GM18520 (cell line): ENCODE data around the gene SMIM13.
"Not testable (repeated sequence)": the region's sequence is repeated elsewhere in the genome, so short reads cannot be mapped to it uniquely, and the experiment has no call there.

Experiments used
- ATAC-seq: cut with Tn5 transposase; IDR thresholded peaks from one replicate; pipeline ENCODE4 v1.9.1; 2021; ENCODE audit not compliant: unreplicated experiment

The SMIM13 gene

DNA sequence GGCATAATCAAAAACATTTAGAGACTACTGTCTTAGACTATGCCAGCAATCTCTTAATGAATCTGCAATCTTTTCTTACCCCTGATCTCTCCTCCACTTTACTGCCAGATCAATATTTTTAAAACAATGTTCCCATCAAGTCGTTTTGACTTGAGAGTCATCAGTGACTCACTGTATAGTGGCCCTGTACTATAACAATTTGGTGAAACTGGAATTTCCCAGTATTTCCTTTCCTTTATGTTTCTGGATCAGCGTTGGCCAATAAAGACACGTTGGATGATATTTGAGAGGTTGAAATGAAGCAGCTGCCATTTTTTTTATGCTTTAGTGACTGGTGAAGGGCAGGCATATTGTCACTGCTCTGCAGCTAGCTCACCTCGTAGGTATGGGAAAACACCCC, 10.1 kb upstream of the SMIM13 start:
- no peak for ATAC-seq

DNA sequence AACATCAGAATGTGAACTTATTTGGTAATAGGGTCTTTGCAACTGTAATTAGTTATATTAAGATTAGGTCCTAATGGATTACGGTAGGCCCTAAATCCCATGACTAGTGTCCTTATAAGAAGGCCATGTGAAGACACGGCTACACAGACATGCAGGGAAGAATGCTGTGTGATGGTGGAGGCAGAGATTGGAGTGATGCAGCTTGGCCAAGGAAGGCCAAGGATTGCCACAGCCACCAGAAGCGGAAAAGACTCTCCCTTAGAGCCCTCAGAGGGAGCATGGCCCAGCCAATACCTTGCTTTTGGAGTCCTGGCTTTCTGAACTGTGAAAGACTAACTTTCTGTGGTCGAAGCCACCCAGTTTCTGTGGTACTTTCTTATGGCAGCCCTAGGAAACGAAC, 9.7 kb upstream of the SMIM13 start:
- ATAC-seq = no peak

DNA sequence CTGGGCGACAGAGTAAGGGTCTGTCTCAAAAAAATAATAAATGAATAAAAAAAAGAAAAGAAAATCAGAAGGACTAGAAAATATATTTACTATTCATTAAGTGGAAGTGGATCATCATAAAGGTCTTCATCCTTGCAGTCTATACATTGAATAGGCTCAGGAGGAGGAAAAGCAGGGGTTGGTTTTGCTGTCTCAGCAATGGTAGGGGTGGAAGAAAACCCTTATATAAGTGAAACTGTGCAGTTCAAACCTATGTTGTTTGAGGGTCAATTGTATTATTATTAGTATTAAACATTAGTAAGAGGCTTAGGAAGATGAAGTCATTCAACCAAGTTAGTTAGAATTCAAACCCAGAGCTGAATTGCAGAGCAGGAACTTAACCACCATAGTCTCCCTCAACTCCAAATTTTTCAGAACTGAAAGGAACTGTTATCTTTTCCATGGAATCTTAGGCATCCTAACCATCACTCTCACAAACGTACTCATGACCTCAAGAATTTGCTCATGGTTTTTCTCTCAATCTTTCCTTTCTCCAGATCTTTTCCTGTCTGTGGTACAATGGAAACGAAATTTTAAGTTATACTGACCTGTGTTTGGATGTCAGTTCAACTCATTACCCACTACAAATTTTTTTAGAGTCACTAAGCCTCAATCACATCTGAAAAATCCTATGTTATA, 7.7 kb upstream of the SMIM13 start:
- no peak for ATAC-seq

DNA sequence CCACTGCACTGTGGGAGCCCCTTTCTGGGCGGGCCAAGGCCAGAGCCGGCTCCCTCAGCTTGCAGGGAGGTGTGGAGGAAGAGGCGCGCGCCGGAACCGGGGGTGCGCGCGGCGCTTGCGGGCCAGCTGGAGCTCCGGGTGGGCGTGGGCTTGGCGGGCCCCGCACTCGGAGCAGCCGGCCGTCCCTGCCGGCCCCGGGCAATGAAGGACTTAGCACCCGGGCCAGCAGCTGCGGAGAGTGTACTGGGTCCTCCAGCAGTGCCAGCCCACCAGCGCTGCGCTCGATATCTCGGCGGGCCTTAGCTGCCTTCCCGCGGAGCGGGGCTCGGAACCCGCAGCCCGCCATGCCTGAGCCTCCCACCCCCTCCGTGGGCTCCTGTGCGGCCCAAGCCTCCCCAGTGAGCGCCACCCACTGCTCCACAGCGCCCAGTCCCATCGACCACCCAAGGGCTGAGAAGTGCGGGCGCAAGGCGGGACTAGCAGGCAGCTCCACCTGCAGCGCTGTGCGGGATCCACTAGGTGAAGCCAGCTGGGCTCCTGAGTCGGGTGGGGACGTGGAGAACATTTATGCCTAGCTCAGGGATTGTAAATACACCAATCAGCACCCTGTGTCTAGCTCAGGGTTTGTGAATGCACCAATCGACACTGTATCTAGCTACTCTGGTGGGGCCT, 6.4 kb upstream of the SMIM13 start:
- not testable (repeated sequence) for ATAC-seq

DNA sequence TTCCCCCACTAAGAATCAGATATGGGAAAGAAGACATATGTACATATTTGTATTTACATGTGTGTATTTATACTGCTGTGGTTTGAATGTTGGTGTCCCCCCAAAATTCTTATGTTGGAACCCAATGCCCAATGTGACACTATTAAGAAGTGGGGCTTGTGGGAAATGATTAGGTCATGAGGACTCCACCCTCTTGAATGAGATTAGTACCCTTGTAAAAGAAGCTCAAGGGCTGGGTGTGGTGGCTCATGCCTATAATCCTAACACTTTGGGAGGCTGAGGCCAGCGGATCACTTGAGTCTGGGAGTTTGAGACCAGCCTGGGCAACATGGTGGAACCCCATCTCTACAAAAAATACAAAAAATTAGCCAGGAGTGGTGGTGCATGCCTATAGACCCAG, 3.9 kb upstream of the SMIM13 start:
- ATAC-seq = no peak

DNA sequence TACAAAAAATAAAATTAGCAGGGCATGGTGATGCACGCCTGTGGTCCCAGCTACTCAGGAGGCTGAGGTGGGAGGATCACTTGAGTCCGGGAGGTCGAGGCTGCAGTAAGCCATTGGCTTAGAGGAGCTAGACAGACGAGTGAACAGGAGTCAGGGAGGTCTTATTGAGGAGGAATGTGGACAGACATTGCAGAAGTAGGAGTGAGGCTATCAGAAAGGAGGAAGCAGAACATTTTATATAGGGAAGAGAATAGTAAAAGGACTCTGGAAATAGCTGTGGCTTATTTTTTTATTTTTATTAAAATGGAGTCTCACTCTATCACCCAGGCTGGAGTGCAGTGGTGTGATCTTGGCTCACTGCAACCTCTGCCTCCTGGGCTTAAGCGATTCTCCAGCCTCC, 2.5 kb upstream of the SMIM13 start:
- not testable (repeated sequence) for ATAC-seq

DNA sequence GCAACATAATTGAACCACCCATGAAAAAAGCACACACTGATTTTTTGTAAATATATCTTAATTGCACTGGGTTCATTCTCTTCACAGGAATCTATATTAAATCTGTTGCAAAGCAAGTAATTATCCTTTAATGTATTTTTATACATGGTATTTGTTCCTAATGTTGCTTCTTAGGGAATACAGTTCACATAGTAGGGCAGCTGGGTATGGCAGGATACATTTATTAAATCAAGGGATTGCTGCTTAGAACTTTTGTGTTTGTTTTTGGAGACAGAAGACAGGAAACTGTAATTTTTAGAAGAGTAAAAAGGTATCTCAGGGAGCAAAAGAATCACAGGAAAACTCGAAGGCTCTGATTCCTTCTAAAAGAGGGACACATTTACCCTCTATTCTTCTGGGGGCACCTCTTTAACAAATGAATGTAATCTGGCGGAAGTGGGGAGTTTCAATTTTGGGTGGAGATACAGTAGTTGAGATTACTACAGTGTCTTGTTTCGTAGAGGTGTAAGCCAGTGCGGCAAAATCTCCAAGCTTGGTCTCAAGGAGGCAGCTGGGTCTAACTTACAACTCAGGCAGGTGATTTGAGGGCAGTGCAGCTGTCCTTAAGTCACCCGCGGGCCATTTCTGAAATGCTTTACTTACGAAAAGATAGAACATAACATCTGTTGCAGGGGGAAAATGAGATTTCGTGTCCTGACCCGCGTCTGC, 812 bp upstream of the SMIM13 start:
- peak; percentile 18 for ATAC-seq

DNA sequence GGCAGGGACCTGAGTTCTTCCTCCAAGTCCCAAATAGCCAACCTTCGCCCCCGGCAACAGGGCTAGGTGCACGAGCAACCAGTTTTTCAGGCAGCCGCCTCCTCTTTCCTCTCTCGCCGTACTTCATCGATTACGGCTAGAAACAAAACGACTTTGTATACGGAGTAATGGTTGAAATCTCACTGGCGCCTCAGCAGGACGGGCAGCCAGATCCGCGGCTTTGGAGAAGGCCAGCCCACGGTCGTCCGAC, 333 bp upstream of the SMIM13 start:
- no peak for ATAC-seq

DNA sequence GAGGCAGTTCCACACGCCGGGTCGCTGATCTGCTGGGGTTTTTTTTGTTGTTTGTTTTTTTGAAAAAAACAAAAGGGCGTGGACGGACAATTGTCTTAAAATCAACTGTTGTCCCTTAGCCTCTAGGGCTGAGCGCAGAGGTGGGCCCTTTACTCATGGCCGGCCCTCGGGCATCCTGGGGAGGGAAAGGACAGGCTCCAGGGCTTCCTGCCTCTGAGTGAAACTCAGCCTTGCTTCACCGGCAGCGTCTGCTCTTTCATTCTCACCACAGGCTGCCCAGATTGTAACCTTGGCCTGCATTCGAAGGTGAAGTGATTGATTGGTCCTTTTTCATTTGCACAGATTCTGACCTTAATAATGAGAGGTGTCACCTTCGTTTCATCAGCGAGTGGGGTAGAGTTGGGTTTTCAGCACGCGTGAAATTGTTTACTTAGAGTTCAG, 797 bp downstream of the SMIM13 start:
- peak; percentile 12 for ATAC-seq

DNA sequence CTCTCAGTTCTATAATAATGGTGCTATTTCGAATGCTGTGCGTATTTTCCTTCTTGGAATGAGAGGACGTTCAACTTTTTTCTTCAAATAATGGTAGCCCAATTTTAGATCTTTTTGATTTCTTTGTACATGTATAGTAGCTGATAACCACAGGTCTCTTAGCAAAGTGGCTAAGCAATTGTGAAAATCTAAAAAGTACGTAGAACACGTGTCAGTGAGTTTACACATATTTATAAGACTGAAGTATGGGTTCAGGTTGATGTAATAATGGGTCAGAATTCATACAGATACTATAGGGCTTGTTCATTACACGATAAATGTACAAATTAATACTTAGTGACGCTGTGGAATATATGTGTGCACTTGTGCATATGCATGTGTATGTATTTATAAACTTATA, 1.3 kb downstream of the SMIM13 start:
- no peak for ATAC-seq

DNA sequence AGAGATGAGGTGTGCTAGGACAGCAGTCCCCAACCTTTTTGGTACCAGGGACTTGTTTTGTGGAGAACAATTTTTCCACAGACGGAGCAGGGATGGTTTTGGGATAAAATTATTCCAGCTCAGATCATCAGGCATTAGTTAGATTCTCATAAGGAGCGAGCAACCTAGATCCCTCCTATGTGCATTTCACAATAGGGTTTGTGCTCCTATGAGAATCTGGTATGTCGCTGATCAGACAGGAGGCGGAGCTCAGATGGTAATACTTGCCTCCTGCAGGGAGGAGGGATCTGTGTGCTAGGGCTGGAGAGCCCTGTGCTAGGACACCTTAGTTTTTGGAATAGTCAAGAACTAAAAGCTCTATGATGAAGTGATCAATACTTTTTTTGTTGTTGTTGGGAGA, 2.5 kb downstream of the SMIM13 start:
- ATAC-seq = no peak

DNA sequence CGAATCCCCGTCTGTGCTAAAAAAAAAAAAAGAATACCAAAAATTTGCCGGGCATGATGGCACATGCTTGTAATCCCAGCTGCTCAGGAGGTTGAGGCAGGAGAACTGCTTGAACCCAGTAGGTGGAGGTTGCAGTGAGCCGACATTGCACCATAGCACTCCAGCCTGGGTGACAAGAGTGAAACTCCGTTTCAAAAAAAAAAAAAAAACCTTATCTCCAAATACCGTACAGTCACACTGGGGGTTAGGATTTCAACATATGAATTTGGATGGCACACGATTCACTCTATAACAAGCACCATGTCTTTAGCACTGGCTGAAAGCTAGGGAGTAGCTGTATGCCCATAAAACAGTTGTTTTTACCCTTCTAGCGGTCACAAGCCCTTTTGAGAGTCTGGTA, 3.8 kb downstream of the SMIM13 start:
- ATAC-seq = no peak

DNA sequence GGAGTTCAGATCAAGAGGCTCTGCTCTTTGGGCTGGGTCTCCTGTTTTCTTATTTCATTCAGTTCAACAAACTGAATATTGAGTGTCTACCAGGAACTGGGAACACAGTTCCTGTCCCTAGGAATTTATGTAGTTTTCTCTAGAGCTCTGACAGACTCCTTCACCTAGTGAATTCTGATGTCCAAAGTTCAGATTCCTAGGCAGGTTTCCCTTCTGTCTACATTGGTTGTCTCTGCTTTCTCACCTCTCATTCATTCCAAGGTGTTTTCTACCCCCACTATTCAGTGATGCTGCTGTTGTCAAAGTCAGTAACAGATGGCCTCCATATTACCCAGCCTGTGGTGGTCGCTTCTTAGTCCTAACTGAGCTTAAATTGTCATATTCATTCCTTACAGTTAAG, 4.4 kb downstream of the SMIM13 start:
- ATAC-seq = no peak

DNA sequence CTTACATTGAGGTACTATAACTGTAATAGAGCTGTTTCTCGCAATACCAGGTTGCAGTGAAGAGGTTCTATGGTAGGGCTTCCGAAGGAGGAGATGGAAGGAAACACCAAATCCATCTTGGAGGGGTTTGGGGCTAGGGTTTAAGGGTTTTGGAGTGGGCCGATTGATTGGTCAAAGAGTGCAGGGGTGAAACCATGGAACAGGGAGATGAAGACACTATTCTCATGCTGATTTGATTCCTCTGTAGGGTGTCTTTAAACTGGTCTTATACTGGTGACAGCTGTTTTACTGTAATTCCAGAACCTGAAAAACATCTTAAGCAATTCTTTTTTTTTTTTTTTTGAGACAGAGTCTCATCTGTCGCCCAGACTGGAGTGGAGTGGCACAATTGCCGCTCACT, 7.8 kb downstream of the SMIM13 start:
- ATAC-seq = no peak

DNA sequence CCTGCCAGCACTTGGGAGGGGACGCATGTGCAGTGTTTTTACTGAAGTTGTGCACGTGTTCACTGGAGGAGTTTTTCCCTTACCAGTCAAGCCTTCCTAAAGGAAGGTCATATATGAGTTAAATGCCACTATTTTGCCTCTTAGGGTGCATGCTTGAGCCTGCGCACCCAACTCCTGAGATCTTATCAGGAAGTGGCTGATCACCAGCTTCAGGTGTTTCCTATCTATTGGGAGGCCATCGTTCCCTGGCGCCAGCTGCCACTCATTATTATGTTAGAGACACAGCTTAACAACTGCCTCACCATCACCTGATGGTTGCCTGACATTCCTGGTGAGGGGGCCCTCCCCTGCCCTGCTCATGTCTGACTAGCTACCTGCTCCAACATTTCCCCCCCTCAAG, 9.4 kb downstream of the SMIM13 start:
- ATAC-seq = no peak

DNA sequence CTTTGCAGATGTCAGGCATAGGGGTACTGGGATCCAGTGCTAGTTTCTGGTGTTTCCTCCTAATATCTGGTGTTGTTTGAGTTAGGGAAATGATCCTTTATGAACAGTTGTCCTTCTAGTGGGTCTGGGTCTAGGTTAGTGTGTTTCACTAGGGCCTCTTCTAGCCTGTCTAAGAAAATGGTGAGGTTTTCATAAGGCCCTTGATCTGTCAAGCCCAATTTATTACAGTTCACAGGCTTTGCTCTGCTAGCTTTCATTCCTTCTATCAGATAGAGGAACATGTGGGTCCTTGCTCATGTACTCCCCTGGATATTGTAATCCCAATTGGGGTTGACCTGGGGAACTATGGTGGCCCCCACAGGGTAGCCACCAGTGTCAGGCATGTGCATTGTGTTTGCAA, 15.1 kb downstream of the SMIM13 start:
- ATAC-seq = no peak

DNA sequence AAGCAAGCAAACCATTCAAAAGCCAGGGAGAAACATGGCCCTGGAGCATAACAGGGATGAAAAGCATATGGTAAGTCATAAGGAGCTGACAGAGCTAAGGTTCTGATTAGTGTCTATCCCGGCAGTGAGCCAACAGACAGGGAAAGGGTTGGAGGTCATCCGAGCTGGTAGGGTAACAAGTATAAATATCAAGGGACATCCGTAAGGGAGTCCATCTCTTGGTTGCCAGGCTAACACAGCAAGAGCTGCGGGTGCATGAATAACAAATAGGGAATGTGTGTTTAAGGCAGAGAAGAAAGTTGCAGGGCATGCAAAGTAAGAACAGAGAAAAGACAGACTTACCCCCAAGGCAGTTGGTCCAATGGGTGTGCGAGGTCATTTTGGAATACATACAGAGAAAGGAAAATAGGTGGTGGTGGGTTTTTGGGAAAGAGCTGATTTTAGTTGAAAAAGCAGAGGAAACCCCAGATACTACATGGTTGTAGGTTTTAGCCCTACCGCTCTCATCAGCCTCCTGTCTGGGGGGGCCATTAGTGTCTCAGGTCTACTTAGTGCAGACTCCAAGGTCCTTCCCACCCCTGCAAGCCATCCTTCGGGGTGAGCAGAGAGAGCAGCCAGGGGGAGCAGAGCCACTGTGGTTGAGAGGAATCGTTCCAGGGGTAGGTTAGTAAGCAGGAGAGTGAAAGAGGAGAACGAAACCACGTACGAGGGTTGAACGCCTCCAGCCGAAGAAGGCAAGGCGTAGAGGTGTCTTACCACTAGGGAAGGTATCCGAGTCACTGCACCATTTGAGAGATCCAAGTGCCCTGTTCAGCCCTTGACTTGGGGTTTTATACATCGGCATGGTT, 17.5 kb downstream of the SMIM13 start, which contains the start of gene ERVFRD-1:
Gene ERVFRD-1 (minus strand): TSS at position 805 of the 848 bp plus-strand sequence. CDS start 6,415 bp downstream, outside the sequence.
- ATAC-seq = no peak

DNA sequence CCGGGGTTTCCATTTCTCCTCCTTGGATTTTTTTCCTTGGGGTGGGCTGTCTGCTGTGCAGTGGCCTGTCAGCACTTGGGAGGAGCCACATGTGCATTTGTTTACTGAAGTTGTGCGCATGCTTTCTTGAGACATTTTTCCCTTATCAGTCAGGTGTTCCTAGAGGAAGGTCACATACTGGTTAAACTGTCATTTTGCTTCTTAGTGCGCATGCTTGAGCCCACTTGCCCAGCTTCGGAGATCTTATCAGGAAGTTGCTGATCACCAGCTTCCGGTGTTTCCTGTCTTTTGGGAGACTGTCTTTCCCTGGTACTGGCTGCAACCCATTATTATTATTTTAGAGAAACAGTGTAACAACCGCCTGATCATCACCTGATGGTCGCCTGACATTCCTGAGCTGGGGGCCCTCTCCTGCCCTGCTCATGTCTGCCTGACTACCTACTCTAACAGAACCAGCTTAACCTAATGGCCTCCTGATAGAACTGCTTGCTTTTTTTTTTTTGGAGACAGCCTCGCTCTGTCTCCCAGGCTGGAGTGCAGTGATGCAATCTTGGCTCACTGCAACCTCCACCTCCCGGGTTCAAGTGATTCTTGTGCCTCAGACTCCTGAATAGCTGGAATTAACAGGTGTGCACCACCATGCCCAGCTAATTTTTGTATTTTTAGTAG, 18.3 kb downstream of the SMIM13 start:
- no peak for ATAC-seq

DNA sequence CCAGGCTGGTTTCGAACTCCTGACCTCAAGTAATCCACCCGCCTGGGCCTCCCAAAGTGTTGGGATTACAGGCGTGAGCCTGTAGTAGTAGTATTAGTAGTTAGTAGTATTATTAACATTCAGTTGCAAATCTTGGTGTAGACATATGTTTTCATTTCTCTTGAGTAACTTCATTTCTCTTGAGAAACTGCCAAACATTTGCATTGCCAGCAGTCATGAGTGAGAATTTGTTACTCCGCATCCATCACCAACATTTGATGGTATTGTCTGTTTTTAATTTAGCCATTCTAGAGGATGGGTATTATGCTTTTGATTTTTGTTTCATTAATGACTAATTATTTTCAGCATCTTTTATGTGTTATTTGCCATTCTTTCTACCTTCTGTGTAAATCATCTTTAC, 19.4 kb downstream of the SMIM13 start:
- no peak for ATAC-seq

DNA sequence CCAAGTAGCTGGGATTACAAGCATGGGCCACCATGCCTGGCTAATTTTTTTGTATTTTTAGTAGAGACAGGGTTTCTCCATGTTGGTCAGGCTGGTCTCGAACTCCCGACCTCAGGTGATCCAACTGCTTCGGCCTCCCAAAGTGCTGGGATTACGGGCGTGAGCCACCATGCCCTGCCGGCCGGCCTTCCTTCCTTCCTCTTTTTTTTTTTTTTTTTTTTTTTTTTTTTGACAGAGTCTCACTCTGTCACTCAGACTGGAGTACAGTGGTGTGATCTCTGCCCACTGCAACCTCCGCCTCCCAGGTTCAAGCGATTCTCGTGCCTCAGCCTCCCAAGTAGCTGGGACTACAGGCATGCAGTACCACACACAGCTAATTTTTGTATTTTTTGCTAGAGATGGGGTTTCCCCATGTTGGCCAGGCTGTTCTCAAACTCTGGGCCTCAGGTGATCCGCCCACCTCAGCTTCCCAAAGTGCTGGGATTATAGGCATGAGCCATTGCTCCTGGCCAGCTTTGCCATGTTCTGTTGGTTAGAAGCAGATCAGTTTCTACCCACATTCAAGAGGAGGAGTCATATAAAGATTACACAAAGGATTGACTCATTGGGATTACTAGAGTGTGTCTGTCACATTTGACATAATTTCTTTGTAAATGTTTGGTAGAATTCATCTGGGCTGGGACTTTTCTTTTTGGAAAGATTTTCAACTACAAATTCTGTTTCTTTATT, 22.3 kb downstream of the SMIM13 start:
- ATAC-seq = not testable (repeated sequence)
